ENCODE measurements around the gene F2.
"Not testable (repeated sequence)": the region's sequence is repeated elsewhere in the genome, so short reads cannot be mapped to it uniquely, and the experiment has no call there.

F2 gene

DNA sequence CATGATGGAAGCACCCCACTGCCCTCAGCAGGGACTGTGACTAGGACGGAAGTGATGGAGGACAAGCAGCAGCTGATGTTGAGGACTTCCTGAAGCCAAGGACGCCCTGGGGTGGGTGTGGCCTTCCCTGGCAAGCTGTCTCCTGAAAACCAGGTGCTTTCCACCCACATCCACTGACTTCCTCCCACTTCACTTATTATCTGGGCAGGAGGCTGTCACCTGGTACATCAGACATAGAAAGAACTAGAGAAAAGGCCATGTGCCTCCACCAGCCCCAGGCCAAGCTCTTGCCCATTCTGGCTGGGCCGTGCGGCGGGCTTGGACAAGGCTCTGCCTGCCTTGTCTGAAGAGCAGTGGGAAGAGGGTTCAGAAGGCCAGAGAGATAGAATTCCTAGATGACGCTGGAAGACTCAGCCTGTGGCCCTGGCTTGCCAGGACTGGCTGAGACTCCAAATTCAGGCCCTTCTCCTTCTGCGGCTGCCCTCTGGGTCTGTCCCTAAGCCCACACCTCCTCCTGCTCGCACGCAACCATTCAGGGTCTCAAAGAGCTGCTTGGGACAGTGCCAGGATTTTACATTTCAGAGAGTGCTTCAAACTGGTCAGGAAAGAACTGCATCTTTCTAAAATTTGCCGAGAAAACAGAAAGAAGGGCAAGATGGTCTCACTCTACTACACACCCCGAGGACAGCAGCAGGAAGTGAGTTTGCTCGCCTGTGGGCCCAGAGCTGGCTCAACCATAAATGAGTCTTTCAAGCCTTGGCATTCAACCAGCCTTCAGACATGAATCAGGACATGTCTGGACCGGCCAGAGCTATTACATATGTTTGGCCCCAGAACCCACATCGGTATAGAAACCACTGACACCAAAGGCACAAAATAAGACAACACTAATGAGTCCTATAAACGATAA is 31.9 kb upstream of the F2 start:
- DNase-seq, result peak; percentile 25 to 49

DNA sequence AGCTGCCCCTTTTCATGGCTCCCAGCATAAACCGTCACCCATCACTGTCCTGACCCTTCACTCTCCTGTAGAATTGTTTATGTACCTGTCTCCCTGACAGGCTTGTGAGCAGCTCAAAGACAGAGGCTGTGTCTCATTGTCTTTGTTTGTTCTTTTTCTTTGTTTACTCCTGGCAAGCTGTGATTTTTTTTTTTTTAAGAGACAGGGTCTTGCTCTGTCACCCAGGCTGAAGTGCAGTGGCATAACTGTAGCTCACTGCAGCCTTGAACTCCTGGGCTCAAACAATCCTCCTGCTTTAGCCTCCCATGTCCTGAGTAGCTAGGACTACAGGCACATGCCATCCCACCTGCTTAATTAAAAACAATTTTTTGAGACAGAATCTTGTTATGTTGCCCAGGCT is 28.3 kb upstream of the F2 start:
- no peak for DNase-seq

DNA sequence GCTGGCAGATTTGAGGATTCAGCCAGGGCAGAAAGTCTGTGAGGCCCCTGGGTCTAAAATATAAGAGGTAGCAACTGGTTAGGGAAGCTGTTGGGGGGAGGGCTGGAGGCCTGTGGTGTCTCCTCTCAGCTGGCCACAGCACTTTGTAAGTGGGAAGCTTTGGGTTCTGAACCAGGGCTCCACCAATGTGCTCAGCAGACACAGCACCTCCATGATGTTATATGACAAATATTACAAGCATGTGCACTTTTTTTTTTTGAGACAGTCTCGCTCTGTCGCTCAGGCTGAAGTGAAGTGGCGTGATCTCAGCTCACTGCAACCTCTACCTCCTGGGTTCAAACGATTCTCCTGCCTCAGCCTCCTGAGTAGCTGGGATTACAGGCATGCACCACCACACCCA is 26.6 kb upstream of the F2 start:
- DNase-seq, result no peak

DNA sequence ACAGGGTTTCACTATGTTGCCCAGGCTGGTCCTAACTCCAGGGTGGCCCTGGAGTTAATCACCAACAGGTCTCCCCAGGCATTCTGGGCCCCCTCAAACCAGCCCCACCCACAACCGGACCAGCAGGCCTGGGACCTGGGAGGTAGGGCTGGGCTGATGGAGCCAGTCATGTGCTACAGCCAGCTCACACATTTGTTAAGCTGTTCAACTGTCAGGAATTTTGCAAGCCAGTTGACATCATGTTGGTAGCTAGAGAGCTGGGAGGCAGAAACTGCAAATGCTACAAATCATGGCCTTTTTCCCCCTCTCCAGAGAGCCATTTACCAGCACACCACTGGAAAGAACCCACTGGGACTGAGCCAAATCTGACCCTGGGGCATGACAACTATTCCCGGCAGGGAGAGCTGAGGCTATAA is 25.4 kb upstream of the F2 start:
- DNase-seq, result no peak

DNA sequence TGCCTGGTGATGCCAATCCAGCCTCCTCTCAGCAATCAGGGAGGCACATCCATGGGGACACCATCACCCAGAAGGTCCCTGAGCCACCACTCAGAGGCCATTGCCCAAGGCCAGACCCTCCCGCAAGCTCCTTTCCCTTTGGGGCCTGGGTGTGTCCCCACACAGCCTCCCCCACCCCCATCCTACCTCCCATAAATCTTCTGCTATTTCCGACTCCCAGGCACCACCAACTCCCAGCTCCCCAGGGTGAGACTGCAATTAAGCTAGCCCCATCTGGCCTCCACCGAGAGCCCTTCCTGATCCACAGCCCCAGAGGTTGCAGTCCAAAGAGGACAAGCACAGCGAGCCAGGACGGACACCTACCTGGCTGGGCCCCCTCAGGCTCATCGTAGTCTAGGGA is 24.9 kb upstream of the F2 start:
- DNase-seq, result no peak

DNA sequence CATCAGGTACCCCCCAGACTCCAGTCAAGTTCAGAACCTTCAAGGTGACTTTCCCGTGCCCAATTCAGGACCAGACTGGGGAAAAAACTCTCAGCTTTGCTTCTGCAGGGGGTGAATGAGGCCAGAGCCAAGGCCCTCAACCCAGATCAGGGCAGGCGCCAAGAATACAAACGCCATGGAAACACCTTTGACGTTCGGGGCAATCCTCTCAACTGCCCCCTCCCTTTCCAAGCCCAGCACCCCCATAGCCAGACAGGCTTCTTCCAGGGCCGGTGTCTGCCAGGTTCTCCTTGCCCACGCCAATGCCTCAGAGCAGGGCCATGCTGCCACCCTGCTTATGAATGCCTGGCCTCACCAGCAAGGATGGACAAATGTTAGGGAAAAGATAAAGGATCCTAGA is 24.4 kb upstream of the F2 start:
- no peak for DNase-seq

DNA sequence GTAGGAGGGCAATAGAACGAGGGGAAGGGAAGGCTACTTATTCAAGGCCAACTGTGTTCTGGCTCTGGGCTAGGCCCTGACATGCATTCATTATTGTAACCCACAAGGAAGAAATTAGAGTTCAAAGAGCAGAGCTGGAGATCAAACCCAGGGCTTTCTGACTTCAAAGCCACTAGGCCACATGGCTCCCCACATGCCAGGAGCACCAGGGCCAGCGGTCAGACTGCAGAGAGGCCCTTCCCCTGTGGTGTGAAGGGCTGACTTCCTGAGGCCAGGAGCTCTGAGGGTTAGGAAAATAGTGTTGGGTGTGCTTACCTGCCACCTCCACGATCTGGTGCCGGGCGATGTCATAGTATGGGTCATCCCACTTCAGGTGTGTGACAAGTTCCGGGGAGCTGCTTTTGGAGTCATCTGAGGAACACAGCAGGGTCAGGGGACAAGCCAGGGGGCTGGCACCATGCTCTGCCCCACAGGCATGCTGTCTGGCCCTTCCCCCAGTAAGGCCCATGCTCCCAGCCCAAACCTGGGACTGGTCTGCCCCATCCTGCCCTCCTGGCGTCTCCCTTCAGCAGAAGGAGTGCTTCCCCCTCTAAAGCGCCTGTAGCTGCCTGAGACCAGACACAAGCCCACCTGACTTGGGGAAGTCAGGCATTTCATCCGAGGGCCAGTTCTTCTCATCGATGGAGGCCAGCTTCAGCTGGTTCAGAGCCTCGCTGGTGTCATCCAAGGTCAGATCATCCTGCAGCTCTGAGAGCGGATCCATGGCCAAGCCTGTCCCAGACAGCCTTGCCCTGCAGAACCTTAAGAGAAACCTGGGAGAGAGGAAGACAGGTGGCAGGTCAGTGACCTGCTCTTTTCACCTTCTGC is 23.4 kb upstream of the F2 start:
- DNase-seq, result no peak

DNA sequence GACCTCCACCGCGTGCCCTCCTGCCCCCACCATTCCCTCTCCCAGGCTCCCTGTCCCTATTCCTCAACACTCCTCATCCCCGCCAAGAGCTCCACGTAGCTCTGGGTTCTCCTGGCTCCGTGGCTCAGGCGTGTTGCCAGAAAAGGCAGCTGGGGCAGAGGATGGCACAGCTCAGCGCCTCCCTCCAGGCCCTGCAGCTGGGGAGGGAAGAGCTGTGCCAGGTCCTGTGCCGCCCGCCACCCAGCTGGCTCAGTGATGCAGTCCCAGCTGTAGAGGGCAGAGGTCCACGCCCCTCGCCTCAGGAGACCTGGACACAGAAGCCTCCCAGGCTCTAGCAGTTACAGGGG is 22.8 kb upstream of the F2 start:
- peak; percentile 54 to 88 for DNase-seq

DNA sequence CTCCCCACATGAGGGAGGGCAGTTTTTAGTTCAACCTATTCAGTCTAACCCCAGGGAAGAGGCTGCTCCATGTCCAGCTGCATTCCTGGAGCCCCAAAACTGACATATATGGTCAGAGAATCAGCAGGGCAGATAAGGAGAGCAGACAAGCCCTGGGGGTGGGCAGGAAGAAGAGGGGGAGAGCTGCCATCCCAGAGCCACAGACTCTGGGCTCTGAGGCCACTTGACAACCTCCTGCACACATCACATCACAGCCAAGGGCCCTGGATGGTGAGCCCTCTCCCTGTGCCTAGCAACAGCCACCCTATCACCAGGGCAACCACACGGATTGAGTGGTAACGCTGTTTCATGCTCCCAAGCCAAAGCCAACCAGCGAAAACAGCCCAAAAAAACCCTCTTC is 21.7 kb upstream of the F2 start:
- no peak for DNase-seq

DNA sequence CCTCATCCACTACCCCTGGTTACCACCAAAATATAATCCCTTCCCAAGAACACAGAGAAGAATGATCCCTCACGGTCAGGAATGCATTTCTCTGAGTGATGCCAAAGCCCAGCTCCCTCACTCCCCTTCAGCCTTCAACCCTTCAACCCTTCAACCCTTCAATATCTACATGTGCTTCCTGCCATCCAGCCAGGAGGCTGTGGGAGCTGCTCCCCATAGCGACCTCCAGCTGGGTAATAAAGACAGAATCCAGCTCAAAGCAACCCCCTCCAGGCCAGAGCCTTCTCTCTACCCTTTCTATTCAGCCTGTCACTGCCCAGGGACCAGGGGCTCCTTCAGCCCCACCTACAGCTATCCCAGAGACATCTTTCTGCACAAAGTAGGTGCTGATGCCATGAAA is 21.3 kb upstream of the F2 start:
- DNase-seq, result no peak

DNA sequence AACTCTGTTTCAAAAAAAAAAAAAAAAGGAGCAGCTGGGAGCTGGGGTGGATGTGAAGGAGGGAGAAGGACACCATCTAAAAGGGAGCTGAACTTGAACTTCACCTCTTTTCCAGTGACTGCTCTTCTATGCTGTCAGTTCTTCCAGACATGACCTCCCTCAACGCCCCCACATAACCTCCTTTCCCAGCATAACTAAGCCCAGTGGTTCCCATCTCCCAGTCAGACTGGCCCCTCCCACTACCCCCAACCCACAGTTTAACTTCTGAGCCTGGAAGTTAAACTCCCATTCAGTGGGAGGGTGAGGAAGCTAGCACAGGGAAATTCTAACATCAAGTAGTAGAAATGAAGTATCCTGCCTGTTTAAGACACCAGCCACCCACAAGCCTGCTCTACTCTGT is 20.4 kb upstream of the F2 start:
- DNase-seq, result no peak

DNA sequence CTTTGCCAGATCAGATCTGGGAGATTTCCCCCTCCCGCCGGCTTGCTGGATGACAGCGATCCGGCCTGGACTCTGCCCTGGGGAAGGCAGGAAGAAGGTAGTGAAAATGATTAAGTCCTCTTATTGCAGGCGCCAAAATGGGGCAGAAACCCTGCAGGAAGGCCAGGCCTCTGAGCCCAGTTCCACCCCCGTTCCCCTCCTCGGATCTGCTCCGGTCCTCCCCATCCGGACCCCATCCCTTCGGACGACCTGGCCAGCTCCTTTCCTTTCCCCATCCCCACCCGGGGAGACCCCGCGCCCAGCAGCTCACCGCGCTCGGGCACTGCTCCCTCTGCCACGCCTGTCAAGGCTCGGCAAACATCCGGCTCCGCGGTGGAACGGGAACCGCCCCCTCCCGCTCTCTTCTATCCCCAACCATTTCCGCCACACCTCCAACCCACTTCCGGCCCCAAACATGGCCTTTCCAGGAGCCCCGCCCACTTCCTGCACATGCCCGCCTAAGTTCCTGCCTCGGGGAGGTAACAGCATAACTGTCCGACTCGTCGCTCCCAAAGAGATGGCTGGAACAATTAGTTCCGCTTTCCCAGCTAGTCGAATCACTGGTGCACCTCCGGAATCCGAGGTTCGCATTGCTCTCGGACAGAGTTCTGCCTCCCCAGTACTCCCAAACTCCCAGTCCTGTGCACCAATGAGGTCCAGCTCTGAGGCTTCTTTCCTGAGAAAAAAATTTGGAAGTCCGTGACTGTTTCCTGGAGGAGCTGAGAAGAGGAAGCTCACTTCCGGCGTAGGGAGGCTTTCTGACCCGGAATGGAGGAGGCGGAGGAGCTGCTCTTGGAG is 18.6 kb upstream of the F2 start, which contains the start of the genes ARHGAP1 and ZNF408:
Gene ARHGAP1, minus strand, starts transcription at position 379 of the 837 bp plus-strand sequence. CDS start 4,512 bp downstream, outside the sequence.
Gene ZNF408, plus strand, starts transcription at position 791 of the 837 bp plus-strand sequence. Its CDS starts 17 bp downstream, at position 808.
- peak; percentile 99 for DNase-seq

DNA sequence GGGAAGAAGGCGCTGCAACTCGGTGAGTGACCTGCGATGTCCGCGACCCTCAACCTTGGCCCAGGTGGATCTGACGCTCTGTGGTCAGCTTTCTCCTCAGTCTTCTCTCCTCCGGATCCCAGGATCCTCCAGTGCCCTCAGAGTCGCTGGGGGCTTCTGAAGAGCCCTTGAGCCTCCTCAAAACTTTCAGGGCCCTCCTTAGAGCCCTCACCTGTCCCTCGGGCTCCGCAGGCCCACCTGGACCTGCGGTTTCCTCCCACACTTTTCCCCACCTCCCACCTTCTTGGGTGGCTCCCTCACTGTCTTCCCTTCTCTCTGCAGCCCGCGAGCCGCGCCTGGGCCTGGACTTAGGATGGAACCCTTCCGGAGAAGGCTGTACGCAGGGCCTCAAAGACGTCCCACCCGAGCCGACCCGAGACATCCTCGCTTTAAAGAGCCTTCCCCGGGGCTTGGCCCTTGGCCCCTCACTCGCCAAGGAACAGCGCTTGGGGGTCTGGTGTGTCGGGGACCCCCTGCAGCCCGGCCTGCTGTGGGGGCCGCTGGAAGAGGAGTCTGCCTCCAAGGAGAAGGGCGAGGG is 17.8 kb upstream of the F2 start:
- no peak for DNase-seq

DNA sequence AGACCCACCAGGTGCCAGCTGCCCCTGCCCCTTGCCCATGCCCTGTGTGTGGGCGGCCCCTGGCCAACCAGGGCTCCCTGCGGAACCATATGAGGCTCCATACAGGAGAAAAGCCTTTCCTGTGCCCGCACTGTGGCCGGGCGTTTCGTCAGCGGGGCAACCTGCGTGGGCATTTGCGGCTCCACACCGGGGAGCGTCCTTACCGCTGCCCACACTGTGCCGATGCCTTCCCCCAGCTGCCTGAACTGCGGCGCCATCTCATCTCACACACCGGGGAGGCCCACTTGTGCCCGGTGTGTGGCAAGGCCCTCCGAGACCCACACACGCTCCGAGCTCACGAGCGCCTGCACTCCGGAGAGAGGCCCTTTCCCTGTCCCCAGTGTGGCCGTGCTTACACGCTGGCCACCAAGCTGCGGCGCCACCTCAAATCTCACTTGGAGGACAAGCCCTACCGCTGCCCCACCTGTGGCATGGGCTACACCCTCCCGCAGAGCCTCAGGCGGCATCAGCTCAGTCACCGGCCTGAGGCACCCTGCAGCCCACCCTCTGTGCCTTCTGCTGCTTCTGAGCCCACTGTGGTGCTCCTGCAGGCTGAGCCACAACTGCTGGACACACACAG is 13.8 kb upstream of the F2 start:
- DNase-seq, result no peak

DNA sequence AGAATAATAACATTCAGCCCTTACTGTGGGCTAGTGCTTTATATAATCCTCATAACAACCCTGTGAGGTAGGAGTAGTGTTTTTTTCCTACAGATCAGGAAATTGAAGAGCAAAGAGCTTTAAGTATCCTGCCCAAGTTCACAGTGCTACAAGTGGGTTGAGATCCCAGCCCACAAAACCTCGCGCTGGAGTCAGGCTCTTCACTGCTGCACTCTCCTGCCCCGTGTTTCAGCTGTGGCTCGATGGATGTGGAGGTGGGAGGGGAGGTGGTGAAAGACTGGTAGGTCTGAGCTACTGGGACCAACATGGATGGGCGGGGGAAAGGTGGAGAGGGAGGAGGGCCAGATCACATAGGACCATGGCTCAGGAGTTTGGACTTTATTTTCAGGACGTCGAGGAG is 12.1 kb upstream of the F2 start:
- no peak for DNase-seq

DNA sequence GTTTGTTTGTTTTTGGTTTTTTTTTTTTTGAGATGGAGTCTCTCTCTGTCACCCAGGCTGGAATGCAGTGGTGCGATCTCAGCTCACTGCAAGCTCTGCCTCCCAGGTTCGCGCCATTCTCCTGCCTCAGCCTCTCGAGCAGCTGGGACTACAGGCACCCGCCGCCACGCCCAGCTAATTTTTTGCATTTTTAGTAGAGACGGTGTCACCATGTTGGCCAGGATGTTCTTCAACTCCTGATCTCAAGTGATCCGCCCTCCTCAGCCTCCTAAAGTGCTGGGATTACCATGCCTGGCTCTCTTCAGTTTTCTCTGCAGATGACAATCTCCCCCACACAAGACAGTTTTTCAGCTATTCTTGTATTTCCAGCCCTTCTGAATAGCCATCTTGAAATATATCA is 9.7 kb upstream of the F2 start:
- DNase-seq, result not testable (repeated sequence)

DNA sequence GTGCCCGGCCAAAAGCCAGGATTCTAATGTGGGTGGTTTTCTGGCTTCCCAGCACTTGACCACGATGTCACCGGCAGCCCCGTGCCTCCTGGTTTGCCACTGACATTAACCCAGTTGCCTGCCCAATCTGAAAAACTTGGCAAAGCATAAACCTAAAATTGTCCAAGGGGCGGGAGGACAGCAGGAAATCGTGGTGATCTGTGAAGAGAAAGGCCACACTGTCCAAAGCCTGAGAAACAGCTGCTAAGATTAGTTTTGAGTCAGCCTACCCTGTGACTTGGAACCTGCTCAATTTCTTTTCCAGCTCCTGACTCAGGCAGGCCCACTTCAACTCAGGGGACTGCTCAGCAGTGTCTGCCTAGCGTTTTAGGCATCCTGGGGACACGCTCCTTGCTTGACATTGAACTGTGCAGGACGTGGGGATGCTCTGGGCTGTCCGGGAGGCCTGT is 8.2 kb upstream of the F2 start:
- peak in 1 of 2 experiments; percentile 73 for DNase-seq

DNA sequence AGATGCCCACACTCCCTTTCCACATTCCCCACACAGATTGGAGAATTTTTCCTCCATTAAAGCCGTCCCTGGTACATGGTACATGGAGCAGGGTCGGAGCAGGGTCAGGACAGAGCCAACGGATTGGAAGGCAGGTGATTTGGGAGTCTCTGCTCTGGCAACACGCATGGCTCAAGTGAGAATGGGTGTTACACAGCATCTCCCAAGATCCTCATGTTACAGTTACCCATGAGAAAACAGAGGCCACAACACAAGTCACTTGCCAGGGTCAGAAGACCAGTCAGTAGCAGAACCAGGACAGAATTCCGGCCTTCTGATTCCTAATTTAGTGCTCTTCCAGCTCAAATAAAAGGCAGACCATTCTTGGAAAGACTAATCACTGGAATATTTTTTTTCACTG is 7.7 kb upstream of the F2 start:
- no peak for DNase-seq

DNA sequence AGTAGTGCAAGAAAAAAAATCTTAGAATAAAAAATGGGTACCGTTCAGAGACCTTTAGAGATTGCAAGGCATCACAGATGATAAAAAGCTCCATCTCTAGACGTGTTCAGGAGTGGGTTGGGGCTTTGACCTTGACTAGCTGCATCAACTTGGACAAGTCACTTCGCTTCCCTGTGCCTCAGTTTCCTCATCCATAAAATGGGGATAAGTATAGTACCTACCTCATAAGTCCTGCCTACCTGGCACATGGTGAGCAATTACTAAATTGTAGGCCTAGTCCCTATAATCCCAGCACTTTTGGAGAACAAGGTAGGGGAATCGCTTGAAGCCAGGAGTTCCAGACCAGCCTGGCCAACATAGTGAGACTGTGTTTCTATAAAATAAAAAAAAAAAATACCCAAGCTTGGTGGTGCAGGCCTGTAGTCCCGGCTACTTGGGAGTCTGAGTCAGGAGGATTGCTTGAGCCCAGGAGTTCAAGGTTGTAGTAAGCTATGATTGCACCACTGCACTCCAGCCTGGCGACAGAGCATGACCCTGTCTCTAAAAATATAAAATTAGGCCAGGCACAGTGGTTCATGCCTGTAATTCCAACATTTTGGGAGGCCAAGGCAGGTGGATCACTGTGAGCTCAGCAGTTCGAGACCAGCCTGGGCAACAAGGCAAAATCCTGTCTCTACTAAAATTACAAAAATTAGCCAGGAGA is 6.0 kb upstream of the F2 start:
- no peak for DNase-seq

DNA sequence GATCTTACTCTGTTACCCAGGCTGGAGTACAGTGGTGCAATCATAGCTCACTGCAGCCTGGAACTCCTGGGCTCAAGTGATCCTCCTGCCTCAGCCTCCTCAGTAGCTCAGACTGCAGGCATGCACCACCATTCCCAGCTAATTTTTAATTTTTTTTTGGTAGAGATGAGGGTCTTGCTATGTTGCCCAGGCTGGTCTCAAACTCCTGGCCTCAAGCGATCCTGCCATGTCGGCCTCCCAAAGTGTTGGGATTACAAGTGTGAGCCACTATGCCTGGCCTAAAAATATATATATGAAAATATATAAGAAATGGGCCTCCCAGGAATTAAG is 1.2 kb upstream of the F2 start:
- not testable (repeated sequence) for DNase-seq
